Esophagus squamous epithelium (tissue), 4 donors: Measurements from ENCODE around the gene JPH3.

ENCODE experiments used
- POLR2A ChIP-seq, 4 donors: fragments of 450-650 bp; IDR thresholded peaks; one replicate each; pipeline ENCODE4 v1.6.1; 2017; ENCODE audit warnings: antibody characterized with exemption in 4 of 4, mild to moderate bottlenecking in 4 of 4, moderate library complexity in 3 of 4
- TF ChIP-seq, protein P1 (sequence below), 6 experiments: fragments of 450-650 bp in 4 of 6; fragments of 200-600 bp in 2 of 6; sonication (generic) in 2 of 6; IDR thresholded peaks; one replicate each; pipeline ENCODE4 v1.5.1; 2016 to 2019; ENCODE audit warnings: antibody characterized with exemption in 6 of 6, mild to moderate bottlenecking in 4 of 6, moderate library complexity in 4 of 6

GRCh38 chr16:87636741-87637140, 34.4 kb downstream of the JPH3 start:
- TF ChIP-seq, protein P1, sequence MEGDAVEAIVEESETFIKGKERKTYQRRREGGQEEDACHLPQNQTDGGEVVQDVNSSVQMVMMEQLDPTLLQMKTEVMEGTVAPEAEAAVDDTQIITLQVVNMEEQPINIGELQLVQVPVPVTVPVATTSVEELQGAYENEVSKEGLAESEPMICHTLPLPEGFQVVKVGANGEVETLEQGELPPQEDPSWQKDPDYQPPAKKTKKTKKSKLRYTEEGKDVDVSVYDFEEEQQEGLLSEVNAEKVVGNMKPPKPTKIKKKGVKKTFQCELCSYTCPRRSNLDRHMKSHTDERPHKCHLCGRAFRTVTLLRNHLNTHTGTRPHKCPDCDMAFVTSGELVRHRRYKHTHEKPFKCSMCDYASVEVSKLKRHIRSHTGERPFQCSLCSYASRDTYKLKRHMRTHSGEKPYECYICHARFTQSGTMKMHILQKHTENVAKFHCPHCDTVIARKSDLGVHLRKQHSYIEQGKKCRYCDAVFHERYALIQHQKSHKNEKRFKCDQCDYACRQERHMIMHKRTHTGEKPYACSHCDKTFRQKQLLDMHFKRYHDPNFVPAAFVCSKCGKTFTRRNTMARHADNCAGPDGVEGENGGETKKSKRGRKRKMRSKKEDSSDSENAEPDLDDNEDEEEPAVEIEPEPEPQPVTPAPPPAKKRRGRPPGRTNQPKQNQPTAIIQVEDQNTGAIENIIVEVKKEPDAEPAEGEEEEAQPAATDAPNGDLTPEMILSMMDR (IDR thresholded peaks at IDR 0.05) = no peak
- TF ChIP-seq POLR2A (IDR thresholded peaks at IDR 0.05) = no peak
